Measurements from ENCODE around the gene CNRIP1. TPM values are rescaled to one million over a fixed set of nuclear protein-coding genes. Genes with fewer than 3 reads are reported as not detected.

Gene CNRIP1
- total RNA-seq, 1 donor from 2014 or later = 9.3 TPM

DNA sequence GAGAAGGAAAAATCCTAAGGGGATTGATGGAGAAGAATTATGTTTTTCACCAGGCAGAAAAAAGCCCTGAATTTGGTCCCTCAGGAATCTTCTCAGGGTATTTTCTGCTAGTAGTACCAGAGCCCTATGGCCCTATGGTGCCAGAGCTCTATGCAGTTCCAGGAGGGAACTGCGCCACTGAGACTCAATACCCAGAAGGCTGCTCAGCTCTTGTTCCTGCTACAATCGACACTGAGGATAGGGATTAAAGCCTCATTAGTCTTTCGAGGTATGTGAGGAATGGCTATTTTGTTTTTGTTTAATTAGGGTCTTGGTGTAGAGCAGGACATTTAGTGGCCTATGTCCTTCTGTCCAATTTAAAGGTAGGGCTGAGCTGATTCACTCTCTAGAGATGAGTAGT lies 45.7 kb downstream of the CNRIP1 start:
- intact Hi-C loops (cut with DNase I) = no loop called here
- ATAC-seq (ENCODE audit: poor library complexity) (no peak), DNase-seq (no peak)

DNA sequence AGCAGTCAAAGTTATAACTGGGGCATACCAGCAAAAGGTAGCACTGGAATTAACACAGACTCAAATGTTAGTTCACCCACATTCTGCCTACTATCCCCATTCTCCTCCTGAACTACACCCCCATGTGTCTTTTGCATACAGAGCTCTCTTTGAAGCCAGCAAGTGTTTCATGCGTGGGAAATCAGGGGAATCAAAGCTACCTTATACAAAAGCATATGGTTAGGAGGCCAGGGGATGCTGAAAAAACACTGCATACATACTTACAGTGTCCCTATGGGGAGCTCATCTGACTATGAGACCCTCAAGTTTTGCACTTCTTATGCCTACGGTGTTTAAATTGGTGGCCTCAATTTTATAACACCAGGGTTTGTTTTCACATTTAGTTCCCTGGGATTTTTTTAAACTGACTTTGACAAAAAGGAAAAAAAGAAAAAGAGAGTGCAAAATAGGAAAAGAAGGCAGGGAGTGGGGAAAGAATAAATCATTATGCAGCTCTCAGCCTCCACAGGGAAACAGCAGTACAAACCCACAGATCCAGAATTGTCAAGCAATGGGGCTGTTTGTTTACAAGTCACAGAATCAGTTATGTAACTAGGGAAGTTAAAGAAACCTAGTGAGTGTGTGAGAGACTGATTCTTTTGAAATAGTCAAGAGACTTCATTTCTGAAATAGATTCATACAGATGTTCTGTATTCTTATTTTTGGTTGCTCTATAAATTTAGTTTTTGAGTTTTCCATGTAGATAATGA lies 47.3 kb downstream of the CNRIP1 start:
- intact Hi-C loops (cut with DNase I) = no loop called here
- ATAC-seq (ENCODE audit: poor library complexity) (peak; percentile 69), DNase-seq (no peak)

DNA sequence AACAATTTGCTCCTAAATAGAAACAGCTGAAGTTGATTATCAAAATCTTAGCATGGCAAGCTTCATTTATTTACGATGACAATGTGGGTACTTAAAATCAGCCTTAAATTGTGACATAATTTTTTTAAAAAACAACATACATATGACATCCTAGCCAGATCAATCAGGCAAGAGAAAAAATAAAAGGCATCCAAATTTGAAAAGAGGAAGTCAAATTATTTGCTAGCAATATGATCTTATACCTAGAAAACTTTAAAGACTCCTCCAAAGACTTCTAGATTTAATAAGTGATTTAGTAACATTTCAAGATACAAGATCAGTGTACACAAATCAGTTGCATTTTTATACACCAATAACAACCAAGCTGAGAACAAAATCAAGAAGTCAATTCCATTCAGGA lies 53.1 kb downstream of the CNRIP1 start:
- DNase-seq (no peak), ATAC-seq (ENCODE audit: poor library complexity) (no peak)
- intact Hi-C loops (cut with DNase I) = no loop called here

DNA sequence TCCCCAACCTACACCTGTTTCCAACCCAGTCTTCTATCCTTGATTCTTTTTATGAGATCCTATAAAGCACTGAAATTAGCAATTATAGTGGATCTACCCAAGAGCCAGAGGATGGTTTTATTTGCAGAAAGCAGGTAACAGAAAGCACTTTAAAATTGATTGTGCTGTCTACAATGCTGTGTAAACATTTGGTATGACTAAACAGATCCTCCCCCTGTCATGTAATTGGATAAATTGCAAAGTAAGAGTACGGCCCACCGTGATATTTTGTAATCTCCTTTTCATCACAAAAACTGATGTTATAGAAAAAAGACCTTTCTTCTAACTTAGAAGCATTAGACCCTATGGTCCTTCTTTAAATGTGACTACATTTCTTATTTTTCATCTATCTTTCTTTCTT lies 56.1 kb downstream of the CNRIP1 start:
- DNase-seq (no peak), ATAC-seq (ENCODE audit: poor library complexity) (no peak)
- intact Hi-C loops (cut with DNase I) = no loop called here

DNA sequence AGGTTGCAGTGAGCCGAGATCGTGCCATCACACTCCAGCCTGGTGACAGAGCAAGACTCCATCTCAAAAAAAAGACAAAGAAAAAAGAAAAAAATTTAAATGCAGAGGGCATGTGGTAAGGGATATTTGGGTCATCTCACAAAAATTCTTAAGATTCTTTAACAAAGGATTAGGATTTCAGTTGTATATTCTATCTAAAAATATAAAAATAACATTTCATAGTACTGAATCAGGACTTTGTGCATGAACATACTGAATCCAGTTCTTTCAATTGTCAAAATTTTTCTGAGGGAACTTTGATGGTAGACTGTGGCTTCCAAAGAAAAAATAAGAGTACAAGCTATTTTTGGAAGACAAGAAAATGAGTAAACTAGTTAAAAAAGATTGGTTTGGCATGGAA lies 60.9 kb downstream of the CNRIP1 start:
- no peak for DNase-seq
- intact Hi-C loops (cut with DNase I) = no loop called here
- ATAC-seq (ENCODE audit: poor library complexity) = no peak

DNA sequence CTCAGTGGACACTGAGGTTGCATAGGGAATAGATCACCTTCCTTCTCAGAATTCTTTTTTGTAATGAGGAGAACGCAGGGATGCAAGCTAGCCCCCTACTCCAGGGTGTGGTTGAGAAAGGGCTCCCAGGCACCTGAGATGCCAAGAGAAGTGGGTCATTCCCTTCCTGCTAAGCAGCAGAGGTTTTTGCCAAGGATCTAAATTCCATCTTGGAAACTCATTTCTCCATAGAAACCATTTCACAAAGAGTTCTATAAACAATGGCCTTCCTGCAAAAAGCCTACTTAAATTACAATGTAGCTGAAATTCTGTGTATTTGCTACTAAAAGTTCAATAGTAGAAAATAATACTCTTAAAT lies 63.7 kb downstream of the CNRIP1 start:
- intact Hi-C loops (cut with DNase I) = no loop called here
- ATAC-seq (ENCODE audit: poor library complexity) = no peak
- DNase-seq = no peak

DNA sequence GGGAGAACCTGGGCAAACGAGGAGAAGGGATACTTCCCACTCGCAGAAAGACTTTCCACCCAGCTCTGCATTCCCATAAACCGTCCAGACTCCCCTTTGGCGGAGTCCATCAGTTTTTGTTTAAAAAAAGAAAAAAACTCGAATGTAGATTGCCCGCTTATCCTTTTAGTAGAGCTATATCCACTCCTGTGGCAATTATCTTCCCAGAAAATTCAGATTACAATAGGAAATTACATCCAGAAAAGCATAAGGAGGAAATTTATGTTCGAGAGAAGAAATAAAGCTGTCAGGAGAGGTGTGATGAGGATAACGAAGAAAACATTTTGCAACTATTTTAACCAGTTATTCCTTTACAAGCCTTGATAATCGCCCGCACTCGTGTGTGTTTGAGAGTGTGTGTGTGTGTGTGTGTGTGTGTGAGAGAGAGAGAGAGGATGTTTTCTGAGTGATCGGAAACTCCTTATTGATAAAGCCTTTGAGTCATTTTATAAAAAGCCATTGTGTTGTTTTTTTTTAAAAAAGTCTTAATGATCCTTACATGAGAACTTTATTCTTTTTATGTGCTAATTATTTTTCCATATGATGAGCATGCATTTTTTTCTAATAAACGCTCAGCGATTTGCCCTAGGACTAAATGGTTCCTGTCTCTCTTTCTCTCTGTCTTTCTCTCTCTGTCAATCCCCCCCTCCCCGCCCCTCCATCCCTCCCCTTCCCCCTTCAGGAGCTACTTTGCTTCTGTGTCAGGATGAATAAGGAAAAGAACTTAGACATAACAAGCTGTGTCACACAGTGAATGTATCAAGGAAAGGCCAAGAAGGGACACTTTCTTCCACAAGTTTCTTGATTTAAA lies 66.3 kb downstream of the CNRIP1 start:
- no peak for DNase-seq
- no peak for ATAC-seq (ENCODE audit: poor library complexity)
- intact Hi-C loops (cut with DNase I) = no loop called here

DNA sequence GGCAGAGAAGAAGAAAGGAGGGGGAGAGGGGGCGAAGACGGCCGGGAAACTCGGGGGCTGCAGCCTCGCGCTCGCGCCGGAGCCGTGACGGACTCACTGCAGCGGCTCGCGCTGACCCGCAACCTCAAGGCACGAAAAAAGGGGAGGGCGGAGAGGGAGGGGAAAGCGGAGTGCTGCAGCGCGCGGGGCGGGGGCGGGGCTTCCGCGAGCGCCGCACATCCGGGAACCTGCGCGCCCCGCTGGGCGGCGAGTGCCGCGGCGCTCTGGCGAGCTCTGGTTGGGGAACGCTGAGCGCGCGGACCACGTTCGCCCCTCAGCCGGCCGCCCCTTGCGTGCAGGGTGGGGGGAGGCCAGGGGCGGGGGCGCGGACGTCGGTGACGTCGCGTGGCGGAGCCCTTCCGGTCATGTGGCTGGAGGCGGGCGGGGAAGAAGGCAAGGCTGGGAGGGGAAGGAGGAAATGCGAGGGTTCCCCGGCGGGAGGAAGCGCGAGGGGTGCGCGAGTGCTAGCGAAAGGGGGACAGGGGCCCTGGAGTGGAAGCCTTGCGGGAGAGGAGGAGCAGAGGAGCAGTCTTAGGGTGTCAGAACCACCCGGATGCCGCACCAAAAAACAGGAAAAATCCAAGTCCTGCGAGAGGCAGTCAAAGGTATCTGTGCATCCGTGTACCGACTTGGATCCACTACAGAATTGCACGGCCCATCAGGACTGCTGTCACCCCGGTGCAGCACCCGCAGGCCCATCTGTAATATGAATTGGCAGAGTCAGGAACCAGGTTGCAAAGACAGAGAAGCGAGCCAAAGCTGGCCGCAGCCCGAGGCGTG lies 67.1 kb downstream of the CNRIP1 start, which contains the start of gene PPP3R1:
TSS of gene PPP3R1 (minus strand) at position 133 of the 819 bp plus-strand sequence. CDS start 405 bp downstream, outside the sequence.
- intact Hi-C loops (cut with DNase I) = no loop called here
- DNase-seq (peak; percentile 96), ATAC-seq (ENCODE audit: poor library complexity) (peak; percentile 97)

DNA sequence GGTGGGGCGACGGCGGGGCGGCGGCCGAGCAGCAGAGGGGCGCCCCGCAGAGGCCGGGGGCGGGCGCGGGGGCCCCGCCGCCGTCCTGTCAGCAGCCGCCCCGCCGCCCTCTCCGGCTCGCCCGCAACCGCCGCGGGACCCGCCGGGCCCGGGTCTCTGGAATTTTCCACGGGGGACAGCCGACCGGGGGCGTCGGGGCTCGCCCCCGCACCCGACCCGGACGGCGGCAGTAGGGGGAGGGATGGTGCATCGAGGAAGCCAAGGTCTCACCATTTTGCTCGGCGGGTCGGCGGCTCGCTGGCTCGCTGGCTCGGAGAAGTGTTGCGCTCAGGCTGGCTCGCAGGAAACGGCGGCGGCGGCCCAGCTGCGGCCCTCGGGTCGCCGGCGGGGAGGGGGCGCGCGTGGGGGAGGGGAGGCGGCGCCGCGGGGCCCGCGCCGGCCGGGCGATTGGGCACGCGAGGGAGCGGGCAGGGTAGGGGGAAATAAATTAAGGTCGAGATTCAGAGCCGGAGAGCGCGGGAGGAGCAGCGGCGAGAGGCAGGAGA lies 67.8 kb downstream of the CNRIP1 start:
- intact Hi-C loops (cut with DNase I) = no loop called here
- ATAC-seq (ENCODE audit: poor library complexity) = peak; percentile 9
- DNase-seq = peak; percentile 68

DNA sequence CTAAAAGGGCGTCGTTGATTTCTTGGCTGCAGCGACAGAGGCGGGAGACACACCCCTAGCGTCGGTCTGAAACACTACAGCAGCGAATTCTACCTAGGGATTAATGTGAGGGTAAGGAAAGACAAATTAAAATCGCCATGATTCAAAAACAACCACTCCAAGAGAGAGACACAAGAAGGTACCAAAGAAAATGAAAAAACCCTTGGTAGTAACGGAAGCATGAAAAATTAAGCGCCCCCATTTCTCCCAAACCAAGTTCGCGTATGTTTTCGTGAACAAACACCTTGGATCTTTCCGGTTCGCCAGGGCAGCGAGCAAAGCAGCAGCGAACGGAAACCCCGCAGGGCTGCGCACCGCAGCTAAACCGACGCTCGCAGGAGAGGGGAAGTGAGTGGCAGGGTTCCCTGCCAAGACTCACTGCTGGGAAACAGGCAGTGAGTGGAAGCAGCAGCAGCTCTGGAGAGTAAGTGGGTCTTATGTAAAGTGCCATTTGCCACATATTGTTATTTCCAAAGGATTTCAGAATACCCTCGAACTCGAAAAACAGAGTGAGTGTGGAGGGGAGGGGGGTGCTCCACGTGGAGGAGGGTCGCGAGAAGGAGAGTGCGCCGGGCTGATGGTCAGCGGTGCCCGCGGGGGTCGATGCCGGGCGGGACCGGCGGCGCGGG lies 68.4 kb downstream of the CNRIP1 start:
- DNase-seq (peak; percentile 72), ATAC-seq (ENCODE audit: poor library complexity) (peak; percentile 66)
- intact Hi-C loops (cut with DNase I) = no loop called here

DNA sequence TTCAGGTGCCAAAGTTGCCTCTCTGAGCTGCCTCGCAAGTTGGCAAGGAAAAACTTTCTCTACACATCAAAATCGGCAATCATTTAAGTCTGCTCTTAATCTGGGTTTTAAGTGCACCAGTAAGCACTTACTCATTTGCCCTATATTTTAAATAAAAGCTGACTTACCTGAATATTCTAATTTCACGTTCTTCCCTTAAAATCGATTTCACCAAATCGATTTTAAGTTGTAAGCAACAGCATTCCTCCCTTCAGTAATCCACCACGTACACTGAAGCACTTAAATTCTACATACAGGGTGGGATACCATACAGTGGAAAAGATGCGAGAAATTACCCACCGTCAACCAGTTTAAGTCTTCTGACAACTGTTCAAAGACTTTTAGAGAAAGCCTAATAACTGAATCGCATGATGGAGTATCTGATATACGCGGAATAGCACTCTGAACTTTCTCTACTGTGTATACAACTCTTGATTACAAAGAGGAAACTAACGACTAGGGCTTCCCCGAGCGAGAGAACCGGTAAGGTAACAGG lies 69.0 kb downstream of the CNRIP1 start:
- intact Hi-C loops (cut with DNase I) = no loop called here
- DNase-seq = no peak
- ATAC-seq (ENCODE audit: poor library complexity) = no peak

DNA sequence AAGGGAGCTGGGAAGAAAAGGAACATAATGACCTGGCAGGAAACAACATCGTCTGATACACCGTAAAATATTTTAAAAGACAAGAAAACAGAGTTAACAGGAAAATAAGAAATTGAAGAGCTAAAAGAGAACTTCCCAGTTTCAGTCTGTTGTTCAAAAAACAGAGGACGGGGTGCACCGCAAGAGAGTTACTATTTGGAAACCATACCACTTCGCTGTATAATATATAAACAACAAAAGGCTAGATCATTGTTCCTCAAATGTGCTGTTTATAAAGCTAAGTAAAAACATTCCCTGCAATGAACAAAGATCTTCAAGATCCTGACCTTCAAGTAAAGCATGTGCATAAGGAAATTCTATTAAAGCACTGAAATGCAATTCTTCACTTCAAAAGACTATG lies 69.6 kb downstream of the CNRIP1 start:
- intact Hi-C loops (cut with DNase I) = no loop called here
- no peak for DNase-seq
- no peak for ATAC-seq (ENCODE audit: poor library complexity)

DNA sequence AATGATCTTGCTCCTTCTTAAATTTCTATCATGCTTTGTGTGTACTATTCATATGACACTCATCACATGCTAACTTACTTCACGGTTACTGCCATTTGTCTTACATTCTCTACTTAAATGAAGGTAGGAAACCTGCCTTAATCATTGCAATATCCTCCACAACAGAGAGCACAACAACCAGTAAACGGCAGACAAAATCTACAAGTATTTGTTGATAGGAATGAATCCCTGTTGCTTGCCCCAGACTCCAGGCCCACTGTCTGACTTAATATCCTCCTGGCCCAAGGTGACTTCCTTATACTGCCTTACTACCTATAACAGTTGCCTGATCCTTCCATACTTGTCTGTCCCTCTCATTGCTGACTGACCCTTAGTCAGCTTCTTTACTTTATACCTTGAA lies 70.9 kb downstream of the CNRIP1 start:
- no peak for DNase-seq
- no peak for ATAC-seq (ENCODE audit: poor library complexity)
- intact Hi-C loops (cut with DNase I) = no loop called here

DNA sequence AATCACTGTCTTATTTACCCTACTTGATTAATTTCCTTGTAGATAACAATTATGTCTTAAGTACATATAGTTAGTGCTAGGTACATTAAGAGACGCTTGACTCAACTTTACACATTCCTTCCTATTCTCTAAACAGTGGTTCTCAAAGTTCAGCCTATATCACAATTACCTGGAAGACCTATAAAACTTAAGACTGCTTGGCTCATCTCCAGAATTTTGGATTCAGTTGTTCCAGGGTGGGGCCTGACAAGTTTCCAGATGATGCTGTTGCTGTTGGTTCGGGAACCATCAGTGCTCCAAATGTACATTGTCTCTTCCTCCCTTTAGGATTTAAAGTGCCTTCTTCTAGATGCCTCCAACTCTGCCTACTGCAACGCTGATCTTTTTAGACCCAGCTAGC lies 71.4 kb downstream of the CNRIP1 start:
- intact Hi-C loops (cut with DNase I) = no loop called here
- ATAC-seq (ENCODE audit: poor library complexity) = no peak
- DNase-seq = no peak

DNA sequence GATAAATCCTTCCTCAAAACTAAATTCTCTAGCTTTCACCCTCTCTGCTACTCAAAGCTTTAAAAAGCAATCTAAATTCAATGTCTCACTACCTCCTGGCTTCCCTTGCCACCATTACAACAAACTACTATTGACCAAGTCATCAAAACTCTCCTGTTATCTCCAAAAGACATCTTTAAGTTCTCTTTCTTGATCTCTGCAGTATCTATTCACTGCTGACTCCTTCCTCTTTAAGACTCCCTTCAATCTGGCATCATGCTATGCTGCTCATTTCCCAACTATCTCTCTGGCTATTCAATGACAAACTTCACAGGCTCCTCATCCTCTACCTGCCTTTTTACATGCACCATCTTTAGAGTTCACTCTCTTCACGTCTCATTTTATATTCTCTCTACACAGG lies 73.4 kb downstream of the CNRIP1 start:
- intact Hi-C loops (cut with DNase I) = no loop called here
- no peak for DNase-seq
- ATAC-seq (ENCODE audit: poor library complexity) = no peak

DNA sequence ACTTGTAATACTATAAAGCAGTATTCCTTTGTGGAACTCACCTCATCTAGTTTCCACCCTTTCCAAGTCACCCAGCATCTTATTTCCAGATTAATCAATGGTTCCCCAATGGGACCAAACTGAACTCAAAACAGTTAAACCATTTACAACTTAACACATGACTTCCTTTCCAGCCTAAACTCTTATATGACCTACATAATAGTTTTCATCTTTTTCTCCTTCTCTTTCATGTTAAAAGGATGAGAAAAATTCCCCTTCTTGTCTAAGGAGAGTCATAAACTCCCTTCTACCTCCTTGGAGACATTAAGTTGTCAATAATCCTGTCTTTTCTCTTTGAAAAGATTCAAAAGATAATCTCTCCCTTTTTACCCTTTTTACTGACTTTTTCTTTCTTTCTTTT lies 74.1 kb downstream of the CNRIP1 start:
- no peak for DNase-seq
- no peak for ATAC-seq (ENCODE audit: poor library complexity)
- intact Hi-C loops (cut with DNase I) = no loop called here

DNA sequence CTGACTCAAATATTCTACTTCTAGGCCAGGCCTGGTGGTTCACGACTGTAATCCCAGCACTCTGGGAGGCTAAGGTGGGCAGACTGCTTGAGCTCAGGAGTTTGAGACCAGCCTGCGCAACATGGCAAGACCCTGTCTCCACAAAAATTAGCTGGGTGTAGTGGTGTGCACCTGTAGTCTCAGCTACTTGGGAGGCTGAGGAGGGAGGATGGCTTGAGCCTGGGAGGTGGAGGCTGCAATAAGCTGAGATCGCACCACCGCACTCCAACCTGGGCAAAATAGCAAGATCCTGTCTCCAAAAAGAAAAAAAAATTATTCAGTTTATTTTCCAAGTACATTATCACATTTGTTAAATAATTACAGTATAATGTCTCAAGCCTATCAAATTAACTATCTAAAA lies 74.7 kb downstream of the CNRIP1 start:
- no peak for ATAC-seq (ENCODE audit: poor library complexity)
- DNase-seq = no peak
- intact Hi-C loops (cut with DNase I) = no loop called here

DNA sequence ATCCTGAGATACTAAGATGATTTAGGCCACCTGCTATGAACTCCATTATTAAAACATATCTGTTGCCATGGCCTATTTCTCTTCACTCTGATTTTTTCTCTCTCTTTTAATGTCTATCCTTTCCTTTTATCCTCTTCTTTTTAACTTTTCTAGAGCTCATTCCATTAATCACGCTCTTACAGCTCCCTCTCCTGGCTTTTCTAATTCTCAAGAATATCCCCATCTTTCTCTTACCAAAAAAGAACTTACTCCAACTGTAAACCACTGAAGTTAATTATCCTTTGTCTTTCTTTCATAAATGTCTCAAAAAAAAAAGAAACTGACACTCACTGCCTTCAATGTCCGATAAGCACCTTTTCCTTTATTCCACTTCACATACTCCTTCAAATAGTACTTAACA lies 75.3 kb downstream of the CNRIP1 start:
- ATAC-seq (ENCODE audit: poor library complexity) = no peak
- intact Hi-C loops (cut with DNase I) = no loop called here
- DNase-seq = no peak
